SK-N-SH (cell line): ENCODE measurements around the gene PPAN. TPM values are rescaled to one million over a fixed set of nuclear protein-coding genes. Genes with fewer than 3 reads are reported as not detected.
A peak's percentile ranks its signal among the peaks of the same experiment; 100 is the strongest.

Experiments used
- CTCF ChIA-PET: fragments of 300-600, 350-600 bp; formaldehyde crosslinking; extraction: SDS; loops from one replicate; lab custom pipeline; 2021; lab: Yijun Ruan, JAX
- POLR2A ChIA-PET: fragments of 350-600 bp; sonication (Branson Sonifier 250); formaldehyde crosslinking; extraction: SDS; loops from one replicate; lab custom pipeline; 2020; ENCODE audit warnings: antibody characterized with exemption, inconsistent platforms; lab: Yijun Ruan, JAX
- DNase-seq: peaks from one replicate; pipeline ENCODE4 v3.0.0; 2012
- H2AFZ ChIP-seq: fragments of 200-600 bp; sonication (generic); 2 replicates; pipeline ENCODE4 v1.8.1; 2016; ENCODE audit warnings: antibody characterized with exemption, mild to moderate bottlenecking, low read depth
- H3F3A ChIP-seq: fragments of 200-600 bp; sonication (generic); replicated peaks from 2 replicates; pipeline ENCODE3; 2016; ENCODE audit warnings: antibody characterized with exemption, mild to moderate bottlenecking; ENCODE audit not compliant: insufficient read depth
- H3K27ac ChIP-seq, 2 experiments: fragments of 200-500 bp in 1 of 2; fragments of 200-600 bp in 1 of 2; sonication (Bioruptor generic) in 1 of 2; sonication (generic), shearing (Covaris generic) in 1 of 2; 2 replicates each; pipeline versions ENCODE4 v1.5.1 to v1.6.1; 2014 to 2016; ENCODE audit warnings: low read depth in 2 of 2, inconsistent platforms in 1 of 2, low read length in 1 of 2, mild to moderate bottlenecking in 1 of 2, mixed read lengths in 1 of 2
- H3K27me3 ChIP-seq: fragments of 200-600 bp; sonication (generic), shearing (Covaris generic); 2 replicates; pipeline ENCODE4 v1.6.1; 2016; ENCODE audit warnings: mixed run types; ENCODE audit not compliant: insufficient read depth
- H3K36me3 ChIP-seq, 2 experiments: fragments of 200-500 bp in 1 of 2; fragments of 200-600 bp in 1 of 2; sonication (Bioruptor generic) in 1 of 2; sonication (generic) in 1 of 2; replicated peaks in 1 of 2; 2 replicates each; pipeline versions ENCODE3 to v1.5.1; 2014 to 2016; ENCODE audit warnings: low read length in 1 of 2, mild to moderate bottlenecking in 1 of 2; ENCODE audit not compliant: insufficient read depth in 2 of 2, control insufficient read depth in 1 of 2
- H3K4me1 ChIP-seq, 2 experiments: fragments of 200-500 bp in 1 of 2; fragments of 200-600 bp in 1 of 2; sonication (Bioruptor generic) in 1 of 2; sonication (generic), shearing (Covaris generic) in 1 of 2; 2 replicates each; pipeline versions ENCODE4 v1.5.1 to v1.6.1; 2014 to 2016; ENCODE audit warnings: low read depth in 1 of 2, low read length in 1 of 2, mixed run types in 1 of 2; ENCODE audit not compliant: insufficient read depth in 2 of 2, control insufficient read depth in 1 of 2
- H3K4me2 ChIP-seq: fragments of 200-600 bp; sonication (generic), shearing (Covaris generic); 2 replicates; pipeline ENCODE4 v1.6.1; 2017; ENCODE audit warnings: mixed run types
- H3K4me3 ChIP-seq, 2 experiments: fragments of 200-500 bp in 1 of 2; fragments of 200-600 bp in 1 of 2; sonication (Bioruptor generic) in 1 of 2; sonication (generic), shearing (Covaris generic) in 1 of 2; 2 replicates each; pipeline versions ENCODE4 v1.5.1 to v1.8.1; 2014 to 2016; ENCODE audit warnings: low read depth in 2 of 2, inconsistent platforms in 1 of 2, low read length in 1 of 2, mild to moderate bottlenecking in 1 of 2, mixed read lengths in 1 of 2, moderate library complexity in 1 of 2
- H3K79me2 ChIP-seq: fragments of 200-600 bp; sonication (generic); 2 replicates; pipeline ENCODE4 v1.8.1; 2017; ENCODE audit warnings: mild to moderate bottlenecking; ENCODE audit not compliant: insufficient read depth
- H3K9ac ChIP-seq: fragments of 200-600 bp; sonication (generic); 2 replicates; pipeline ENCODE4 v1.6.1; 2017; ENCODE audit warnings: mixed run types
- H3K9me2 ChIP-seq: fragments of 200-600 bp; sonication (generic); 2 replicates; pipeline ENCODE4 v1.6.1; 2017; ENCODE audit warnings: mixed run types
- H3K9me3 ChIP-seq: fragments of 200-600 bp; sonication (generic); 2 replicates; pipeline ENCODE4 v1.6.1; 2017; ENCODE audit warnings: mixed run types, mild to moderate bottlenecking, moderate library complexity
- H4K20me1 ChIP-seq: fragments of 200-600 bp; sonication (generic); 2 replicates; pipeline ENCODE4 v1.6.1; 2017; ENCODE audit warnings: mild to moderate bottlenecking, mixed run types; ENCODE audit not compliant: insufficient read depth
- EP300 ChIP-seq, 2 experiments: IDR thresholded peaks; 2 replicates each; pipeline versions ENCODE4 v1.4.0 to v1.6.1; 2012; ENCODE audit warnings: borderline replicate concordance in 1 of 2, low read depth in 1 of 2, low read length in 1 of 2
- GATA2 ChIP-seq: sonication (generic); formaldehyde crosslinking; IDR thresholded peaks from 2 replicates; pipeline ENCODE4 v1.5.0; 2020; ENCODE audit warnings: mild to moderate bottlenecking, missing genetic modification reagents
- NFIC ChIP-seq: IDR thresholded peaks from 2 replicates; pipeline ENCODE4 v1.4.0; 2012; ENCODE audit warnings: borderline replicate concordance
- RCOR1 ChIP-seq: fragments of 150-350 bp; IDR thresholded peaks from 2 replicates; pipeline ENCODE4 v1.6.1; 2017; ENCODE audit warnings: antibody characterized with exemption, low read length
- RXRA ChIP-seq: IDR thresholded peaks from 2 replicates; pipeline ENCODE4 v1.4.0; 2012; ENCODE audit warnings: low read depth, mild to moderate bottlenecking, borderline replicate concordance
- TCF12 ChIP-seq: IDR thresholded peaks from 2 replicates; pipeline ENCODE4 v1.4.0; 2012
- TEAD4 ChIP-seq: IDR thresholded peaks from 2 replicates; pipeline ENCODE4 v1.4.0; 2012; ENCODE audit warnings: mild to moderate bottlenecking, borderline replicate concordance; ENCODE audit not compliant: insufficient read depth
- YY1 ChIP-seq: IDR thresholded peaks from 2 replicates; pipeline ENCODE4 v1.4.0; 2012; ENCODE audit warnings: low read depth, mild to moderate bottlenecking
- WGBS: methylation state at CpG from one replicate; pipeline ENCODE4 v1.1.6; 2017; ENCODE audit warnings: low lambda C conversion rate; 5-methylcytosine and 5-hydroxymethylcytosine counted together
- polyA plus RNA-seq, 3 experiments: library from polyadenylated mRNA; depleted of rRNA; stranded (reverse); fragments of >200 nt; gene quantifications; 2 replicates each; pipeline ENCODE4 v1.2.3, GENCODE V29; 2012
- TF ChIP-seq, protein P1 (sequence below): IDR thresholded peaks from 2 replicates; pipeline ENCODE4 v1.6.1; 2012; ENCODE audit warnings: mild to moderate bottlenecking, low read depth, low read length, moderate library complexity

Gene PPAN
- polyA plus RNA-seq, 1 of the 3 experiments (the other 2 are of a cell fraction), result 75.6 TPM

DNA sequence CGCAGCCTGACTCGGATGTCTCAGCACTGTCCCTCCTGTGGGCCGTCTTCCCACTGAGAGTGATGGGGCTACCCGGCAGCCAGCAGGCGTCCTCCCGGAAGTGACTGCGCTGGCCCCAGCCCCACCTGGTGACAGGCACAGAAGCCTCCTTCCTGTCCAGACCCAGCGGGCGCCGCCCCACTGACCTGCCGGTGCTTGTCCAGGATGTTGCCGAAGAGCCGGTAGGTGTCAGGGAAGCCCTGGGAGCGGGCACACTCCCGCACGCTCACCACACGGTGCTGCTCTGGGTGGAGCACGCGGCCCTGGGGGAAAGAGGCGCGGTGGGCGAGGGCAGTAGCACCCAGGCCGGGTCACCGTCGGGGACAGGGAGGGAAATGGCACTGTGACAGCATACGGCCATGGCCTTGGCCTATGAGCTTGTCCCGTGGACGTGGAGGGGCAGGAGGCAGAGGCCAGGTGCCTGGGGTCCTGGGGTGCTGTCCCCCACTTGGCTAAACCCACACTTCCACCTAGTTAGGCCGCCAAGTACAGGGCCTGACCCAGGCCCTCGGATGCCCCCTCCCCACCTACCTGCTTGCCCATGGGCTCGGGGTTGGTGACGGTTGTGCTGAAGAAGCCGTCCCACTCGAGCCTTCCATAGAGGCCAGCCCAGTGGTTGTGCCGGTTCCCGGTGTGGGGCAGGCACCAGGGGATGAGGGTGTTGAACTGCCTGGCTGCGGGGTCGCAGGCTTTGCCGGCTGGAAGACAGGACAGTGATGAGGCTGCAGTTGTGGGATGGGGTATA, 29.6 kb downstream of the PPAN start:
- Histone ChIP-seq H3K4me2 (no peak overlapping the region), H3K27me3 (no peaks in the 10 kb centered on the region), H3K9me3 (no peaks in the 10 kb centered on the region), H3K79me2 (0 out of 2 replicates have a peak, but pooled peaks cover 4% of the 10 kb centered on the region), H3K9me2 (no peaks in the 10 kb centered on the region)
- TF ChIP-seq TCF12, result no peak
- no peak for TF ChIP-seq RCOR1
- TF ChIP-seq RXRA, result no peak
- no peak for TF ChIP-seq NFIC
- TF ChIP-seq GATA2 (CRISPR knock-in tag), result no peak
- TF ChIP-seq, protein P1, sequence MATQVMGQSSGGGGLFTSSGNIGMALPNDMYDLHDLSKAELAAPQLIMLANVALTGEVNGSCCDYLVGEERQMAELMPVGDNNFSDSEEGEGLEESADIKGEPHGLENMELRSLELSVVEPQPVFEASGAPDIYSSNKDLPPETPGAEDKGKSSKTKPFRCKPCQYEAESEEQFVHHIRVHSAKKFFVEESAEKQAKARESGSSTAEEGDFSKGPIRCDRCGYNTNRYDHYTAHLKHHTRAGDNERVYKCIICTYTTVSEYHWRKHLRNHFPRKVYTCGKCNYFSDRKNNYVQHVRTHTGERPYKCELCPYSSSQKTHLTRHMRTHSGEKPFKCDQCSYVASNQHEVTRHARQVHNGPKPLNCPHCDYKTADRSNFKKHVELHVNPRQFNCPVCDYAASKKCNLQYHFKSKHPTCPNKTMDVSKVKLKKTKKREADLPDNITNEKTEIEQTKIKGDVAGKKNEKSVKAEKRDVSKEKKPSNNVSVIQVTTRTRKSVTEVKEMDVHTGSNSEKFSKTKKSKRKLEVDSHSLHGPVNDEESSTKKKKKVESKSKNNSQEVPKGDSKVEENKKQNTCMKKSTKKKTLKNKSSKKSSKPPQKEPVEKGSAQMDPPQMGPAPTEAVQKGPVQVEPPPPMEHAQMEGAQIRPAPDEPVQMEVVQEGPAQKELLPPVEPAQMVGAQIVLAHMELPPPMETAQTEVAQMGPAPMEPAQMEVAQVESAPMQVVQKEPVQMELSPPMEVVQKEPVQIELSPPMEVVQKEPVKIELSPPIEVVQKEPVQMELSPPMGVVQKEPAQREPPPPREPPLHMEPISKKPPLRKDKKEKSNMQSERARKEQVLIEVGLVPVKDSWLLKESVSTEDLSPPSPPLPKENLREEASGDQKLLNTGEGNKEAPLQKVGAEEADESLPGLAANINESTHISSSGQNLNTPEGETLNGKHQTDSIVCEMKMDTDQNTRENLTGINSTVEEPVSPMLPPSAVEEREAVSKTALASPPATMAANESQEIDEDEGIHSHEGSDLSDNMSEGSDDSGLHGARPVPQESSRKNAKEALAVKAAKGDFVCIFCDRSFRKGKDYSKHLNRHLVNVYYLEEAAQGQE, result no peak
- no peak for TF ChIP-seq YY1
- TF ChIP-seq, all 33 proteins: peak for 0
- no peak overlapping the region for H3K27ac ChIP-seq
- no peak overlapping the region for H3K4me3 ChIP-seq
- peaks cover 33 to 63% of the 10 kb centered on the region in 2 experiments for H3K36me3 ChIP-seq
- peaks cover 0 to 33% of the 10 kb centered on the region in 2 experiments; a peak in 1 of 4 replicates for H3K4me1 ChIP-seq
- CTCF ChIA-PET, result interaction anchor here (1.4 kb wide), 1 partner anchor 15 kb away, joined by 7 read pairs; no protein-coding TSS in a partner anchor
- whole genome bisulfite sequencing, result 98% methylated on average over 25 of the region's 39 CpGs
- H4K20me1 ChIP-seq, result no peaks in the 10 kb centered on the region
- H3K9ac ChIP-seq, result no peak overlapping the region
- POLR2A ChIA-PET, result no interaction called here
- no peak overlapping the region for H2AFZ ChIP-seq
- H3F3A ChIP-seq, result peaks cover 9% of the 10 kb centered on the region
- no peak for DNase-seq

DNA sequence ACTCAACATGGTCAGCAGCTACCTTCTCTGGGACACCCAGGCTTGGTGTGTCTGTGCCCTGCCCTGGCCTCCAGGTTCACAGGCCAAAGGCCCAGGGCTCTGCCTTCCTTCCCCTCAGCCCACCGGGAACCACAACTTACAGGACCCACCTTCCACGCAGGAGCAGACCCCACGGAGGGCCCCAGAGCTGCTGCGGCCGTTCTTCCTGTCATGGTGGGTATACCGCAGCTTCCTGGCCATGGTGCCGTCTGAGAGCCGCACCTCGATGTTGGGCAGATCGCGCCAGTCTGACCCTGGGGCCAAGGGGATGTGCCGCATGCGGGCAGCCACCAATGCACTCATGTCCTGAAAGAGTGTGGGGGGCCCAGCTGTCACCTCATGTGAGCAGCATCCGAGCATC, 30.8 kb downstream of the PPAN start:
- no peaks in the 10 kb centered on the region for H4K20me1 ChIP-seq
- no peaks in the 10 kb centered on the region for H3K9me2 ChIP-seq
- H3K27me3 ChIP-seq, result no peaks in the 10 kb centered on the region
- POLR2A ChIA-PET, result interaction anchor here (1.4 to 3.2 kb wide), 4 partner anchors 16 to 115 kb away, joined by 4 to 21 read pairs (median 8); no protein-coding TSS in a partner anchor
- H3K36me3 ChIP-seq, result peaks cover 25 to 75% of the 10 kb centered on the region in 2 experiments
- no peaks in the 10 kb centered on the region for H3K9me3 ChIP-seq
- peaks cover 0 to 33% of the 10 kb centered on the region in 2 experiments; a peak in 1 of 4 replicates for H3K4me1 ChIP-seq
- H3K4me2 ChIP-seq, result no peak overlapping the region
- H3K27ac ChIP-seq, result peak overlapping the region in 1 of 2 experiments; percentile 99; a peak in 1 of 4 replicates
- H3K79me2 ChIP-seq, result 0 out of 2 replicates have a peak, but pooled peaks cover 3% of the 10 kb centered on the region
- no peak for TF ChIP-seq RCOR1
- TF ChIP-seq EP300 (IDR thresholded peaks at IDR 0.05; ENCODE audit: borderline replicate concordance in 1 of 2, low read depth in 1 of 2, low read length in 1 of 2), result no peak
- no peak for TF ChIP-seq TEAD4
- no peak overlapping the region for H3K4me3 ChIP-seq
- WGBS, result 94% methylated on average over 11 of the region's 14 CpGs
- no peak overlapping the region for H3K9ac ChIP-seq
- H3F3A ChIP-seq, result peaks cover 4% of the 10 kb centered on the region
- no peak overlapping the region for H2AFZ ChIP-seq
- DNase-seq, result no peak
- CTCF ChIA-PET, result interaction anchor here (0.8 to 3.0 kb wide), 5 partner anchors 13 to 90 kb away, joined by 3 to 15 read pairs (median 7); no protein-coding TSS in a partner anchor
